Spleen (tissue), 11 donors: ENCODE measurements around the gene FSTL5. TPM values are rescaled to one million over a fixed set of nuclear protein-coding genes. Genes with fewer than 3 reads are reported as not detected.

Experiments
- DNase-seq: peaks from one replicate; pipeline ENCODE4 v3.0.0-alpha.2; 2020
- H3K27ac ChIP-seq, 8 donors: fragments of 200-600 bp; sonication (generic) in 7 of 8; 1 replicate in 4 of 8; 2 replicates in 4 of 8; pipeline versions ENCODE4 v1.5.0 to v1.8.0; 2016 to 2021; ENCODE audit warnings: inconsistent platforms in 4 of 8, mild to moderate bottlenecking in 4 of 8, moderate library complexity in 1 of 8
- H3K27me3 ChIP-seq, 7 donors: fragments of 200-600 bp; sonication (generic) in 6 of 7; replicated peaks in 1 of 7; 1 replicate in 4 of 7; 2 replicates in 3 of 7; pipeline versions ENCODE4 v1.5.0 to v1.8.0; 2016 to 2021; ENCODE audit warnings: inconsistent platforms in 3 of 7, mild to moderate bottlenecking in 1 of 7
- H3K36me3 ChIP-seq, 6 donors: fragments of 200-600 bp; sonication (generic) in 5 of 6; 1 replicate in 4 of 6; 2 replicates in 2 of 6; pipeline versions ENCODE4 v1.5.0 to v1.8.0; 2016 to 2021; ENCODE audit warnings: inconsistent platforms in 2 of 6
- H3K4me1 ChIP-seq, 6 donors: fragments of 200-600 bp; sonication (generic) in 5 of 6; 1 replicate in 3 of 6; 2 replicates in 3 of 6; pipeline versions ENCODE4 v1.5.0 to v1.8.0; 2016 to 2021; ENCODE audit warnings: inconsistent platforms in 3 of 6
- H3K4me3 ChIP-seq, 8 donors: fragments of 200-600 bp; sonication (generic) in 7 of 8; 1 replicate in 4 of 8; 2 replicates in 4 of 8; pipeline versions ENCODE4 v1.5.0 to v1.8.0; 2016 to 2021; ENCODE audit warnings: inconsistent platforms in 4 of 8, mild to moderate bottlenecking in 4 of 8, moderate library complexity in 2 of 8
- H3K9me3 ChIP-seq, 8 donors: fragments of 200-600 bp; sonication (generic) in 7 of 8; 1 replicate in 4 of 8; 2 replicates in 4 of 8; pipeline versions ENCODE4 v1.5.0 to v1.8.0; 2016 to 2021; ENCODE audit warnings: inconsistent platforms in 4 of 8
- CTCF ChIP-seq, 11 experiments: fragments of 200-600 bp in 7 of 11; fragments of 450-650 bp in 4 of 11; sonication (generic) in 4 of 11; IDR thresholded peaks in 8 of 11; conservative IDR thresholded peaks in 3 of 11; 1 replicate in 7 of 11; 2 replicates in 4 of 11; pipeline versions ENCODE4 v1.4.0 to v1.8.0; 2016 to 2021; ENCODE audit warnings: antibody characterized with exemption in 11 of 11, inconsistent platforms in 4 of 11, mild to moderate bottlenecking in 1 of 11
- POLR2A ChIP-seq, 3 donors: fragments of 450-650 bp; IDR thresholded peaks; one replicate each; pipeline ENCODE4 v1.5.1; 2017; ENCODE audit warnings: antibody characterized with exemption in 3 of 3, mild to moderate bottlenecking in 1 of 3
- POLR2AphosphoS5 ChIP-seq, 3 donors: sonication (generic); formaldehyde crosslinking; IDR thresholded peaks; one replicate each; pipeline ENCODE4 v1.5.1; 2017; ENCODE audit warnings: antibody characterized with exemption in 3 of 3
- WGBS, 5 donors: extraction: QIAGEN DNeasy Blood & Tissue Kit in 3 of 5; methylation state at CpG; one replicate each; pipeline versions ENCODE4 v1.1.5 to v1.1.7; 2013 to 2018; 5-methylcytosine and 5-hydroxymethylcytosine counted together
- intact Hi-C: fragments of 100-400 bp; cut with DNase I; formaldehyde crosslinking; loops from one replicate; pipeline ENCODE4 v1.15.0; 2023; ENCODE audit warnings: low total_unique reads
- polyA plus RNA-seq, 3 donors: library from polyadenylated mRNA; stranded (reverse); fragments of 200-250 nt; gene quantifications; one replicate each; pipeline ENCODE4 v1.2.1, GENCODE V29; 2013
- total RNA-seq, 7 donors: library from RNA; depleted of rRNA in 3 of 7; stranded (reverse); fragments of >200 nt in 3 of 7; fragmentation: NEBNext Ultra II Directional in 4 of 7; extraction: Animal tissue kit (Norgen Biotek cat#: 25700) in 4 of 7; gene quantifications; one replicate each; pipeline versions ENCODE4 v1.1.0 to v1.2.1, GENCODE V29; 2016 to 2021
- donor health status: healthy with polysubstance abuse.
- donor health status: DM: no; HTN: no; CAD: no; lungs with moderate emphysema.
- donor health status: DM: no; HTN: no; CAD: no.
- donor health status: Bipolar disorder and iron deficiency.
- donor health status: healthy.
- donor health status: DM: no; HTN: no; CAD: no.
- donor health status: DM: yes; HTN: yes; CAD: no.

The FSTL5 gene
- total and polyA plus RNA-seq, 10 donors = 0.02 TPM; not detected in 9

GRCh38 chr4:161714931-161715330 is 448.9 kb downstream of the FSTL5 start:
- no peaks in the 10 kb centered on the region for H3K36me3 ChIP-seq
- DNase-seq = no peak
- WGBS, 5 donors = 42 to 73% (median 63%) methylated on average over 1 of the region's 1 CpG
- H3K4me3 ChIP-seq = no peak overlapping the region
- no peak overlapping the region for H3K27ac ChIP-seq
- peaks cover 0 to 7% (median 0%) of the 10 kb centered on the region in 8 donors for H3K9me3 ChIP-seq
- H3K4me1 ChIP-seq = no peaks in the 10 kb centered on the region
- TF ChIP-seq CTCF (IDR thresholded peaks at IDR 0.05 in 8 of 11, conservative IDR thresholded peaks at IDR 0.05 in 3 of 11) (no peak), POLR2AphosphoS5 (IDR thresholded peaks at IDR 0.05) (no peak), POLR2A (IDR thresholded peaks at IDR 0.05) (no peak)
- H3K27me3 ChIP-seq = no peaks in the 10 kb centered on the region
- intact Hi-C loops = no loop called here

GRCh38 chr4:161714022-161714751 is 449.6 kb downstream of the FSTL5 start:
- Histone ChIP-seq H3K27ac (no peak overlapping the region), H3K9me3 (peaks cover 0 to 7% (median 0%) of the 10 kb centered on the region in 8 donors), H3K4me1 (no peaks in the 10 kb centered on the region), H3K27me3 (no peaks in the 10 kb centered on the region), H3K36me3 (no peaks in the 10 kb centered on the region), H3K4me3 (no peak overlapping the region)
- no peak for DNase-seq
- TF ChIP-seq POLR2A (IDR thresholded peaks at IDR 0.05) = no peak
- no peak for TF ChIP-seq POLR2AphosphoS5 (IDR thresholded peaks at IDR 0.05)
- TF ChIP-seq CTCF (IDR thresholded peaks at IDR 0.05 in 8 of 11, conservative IDR thresholded peaks at IDR 0.05 in 3 of 11) = no peak
- intact Hi-C loops = no loop called here
- WGBS, 5 donors = 65 to 82% (median 72%) methylated on average over 2 of the region's 2 CpGs

GRCh38 chr4:161704653-161705052 is 459.1 kb downstream of the FSTL5 start:
- Histone ChIP-seq H3K4me1 (no peaks in the 10 kb centered on the region), H3K36me3 (no peaks in the 10 kb centered on the region), H3K27me3 (no peaks in the 10 kb centered on the region), H3K9me3 (peaks cover 0 to 5% (median 0%) of the 10 kb centered on the region in 8 donors), H3K27ac (no peak overlapping the region), H3K4me3 (no peak overlapping the region)
- intact Hi-C loops = no loop called here
- TF ChIP-seq CTCF (IDR thresholded peaks at IDR 0.05 in 8 of 11, conservative IDR thresholded peaks at IDR 0.05 in 3 of 11) = no peak
- no peak for TF ChIP-seq POLR2A (IDR thresholded peaks at IDR 0.05)
- TF ChIP-seq POLR2AphosphoS5 (IDR thresholded peaks at IDR 0.05) = no peak
- WGBS, 5 donors = 37 to 46% (median 38%) methylated on average over 3 of the region's 3 CpGs
- no peak for DNase-seq

GRCh38 chr4:161704040-161704439 is 459.8 kb downstream of the FSTL5 start:
- WGBS, 5 donors = 63 to 83% (median 70%) methylated on average over 4 of the region's 4 CpGs
- H3K9me3 ChIP-seq = peaks cover 0 to 5% (median 0%) of the 10 kb centered on the region in 8 donors
- no peak overlapping the region for H3K4me3 ChIP-seq
- H3K27me3 ChIP-seq = no peaks in the 10 kb centered on the region
- no peaks in the 10 kb centered on the region for H3K4me1 ChIP-seq
- intact Hi-C loops = no loop called here
- H3K36me3 ChIP-seq = no peaks in the 10 kb centered on the region
- H3K27ac ChIP-seq = no peak overlapping the region
- no peak for TF ChIP-seq POLR2AphosphoS5 (IDR thresholded peaks at IDR 0.05)
- no peak for TF ChIP-seq POLR2A (IDR thresholded peaks at IDR 0.05)
- TF ChIP-seq CTCF (IDR thresholded peaks at IDR 0.05 in 8 of 11, conservative IDR thresholded peaks at IDR 0.05 in 3 of 11) = no peak
- no peak for DNase-seq
